Stimulated activated CD8-positive, alpha-beta memory T cell treated with anti-CD3 and anti-CD28 coated beads, Interleukin-15, amount 100 ng/mL, for 48 hours (primary cell): ENCODE results near the gene RASAL1.
A peak's percentile ranks its signal among the peaks of the same experiment; 100 is the strongest.

Source experiments
- DNase-seq, 2 donors: peaks; one replicate each; pipeline ENCODE4 v3.0.0-alpha.2; 2020; ENCODE audit warnings: low read depth in 2 of 2

The RASAL1 gene, protein sequence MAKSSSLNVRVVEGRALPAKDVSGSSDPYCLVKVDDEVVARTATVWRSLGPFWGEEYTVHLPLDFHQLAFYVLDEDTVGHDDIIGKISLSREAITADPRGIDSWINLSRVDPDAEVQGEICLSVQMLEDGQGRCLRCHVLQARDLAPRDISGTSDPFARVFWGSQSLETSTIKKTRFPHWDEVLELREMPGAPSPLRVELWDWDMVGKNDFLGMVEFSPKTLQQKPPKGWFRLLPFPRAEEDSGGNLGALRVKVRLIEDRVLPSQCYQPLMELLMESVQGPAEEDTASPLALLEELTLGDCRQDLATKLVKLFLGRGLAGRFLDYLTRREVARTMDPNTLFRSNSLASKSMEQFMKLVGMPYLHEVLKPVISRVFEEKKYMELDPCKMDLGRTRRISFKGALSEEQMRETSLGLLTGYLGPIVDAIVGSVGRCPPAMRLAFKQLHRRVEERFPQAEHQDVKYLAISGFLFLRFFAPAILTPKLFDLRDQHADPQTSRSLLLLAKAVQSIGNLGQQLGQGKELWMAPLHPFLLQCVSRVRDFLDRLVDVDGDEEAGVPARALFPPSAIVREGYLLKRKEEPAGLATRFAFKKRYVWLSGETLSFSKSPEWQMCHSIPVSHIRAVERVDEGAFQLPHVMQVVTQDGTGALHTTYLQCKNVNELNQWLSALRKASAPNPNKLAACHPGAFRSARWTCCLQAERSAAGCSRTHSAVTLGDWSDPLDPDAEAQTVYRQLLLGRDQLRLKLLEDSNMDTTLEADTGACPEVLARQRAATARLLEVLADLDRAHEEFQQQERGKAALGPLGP

GRCh38 chr12:113135178-113136127 lies at the start of gene RASAL1:
RASAL1 (minus strand) TSS chr12:113135761; CDS start chr12:113135462, 299 bp downstream.
- peak; percentile 73 to 81 for DNase-seq

GRCh38 chr12:113184900-113185179 lies 49.3 kb upstream of the RASAL1 start:
- DNase-seq = peak; percentile 77 to 82

GRCh38 chr12:113184098-113184899 lies 48.7 kb upstream of the RASAL1 start:
- DNase-seq = no peak

GRCh38 chr12:113183030-113183589 lies 47.5 kb upstream of the RASAL1 start:
- no peak for DNase-seq

GRCh38 chr12:113181975-113182374 lies 46.4 kb upstream of the RASAL1 start:
- no peak for DNase-seq

DNA sequence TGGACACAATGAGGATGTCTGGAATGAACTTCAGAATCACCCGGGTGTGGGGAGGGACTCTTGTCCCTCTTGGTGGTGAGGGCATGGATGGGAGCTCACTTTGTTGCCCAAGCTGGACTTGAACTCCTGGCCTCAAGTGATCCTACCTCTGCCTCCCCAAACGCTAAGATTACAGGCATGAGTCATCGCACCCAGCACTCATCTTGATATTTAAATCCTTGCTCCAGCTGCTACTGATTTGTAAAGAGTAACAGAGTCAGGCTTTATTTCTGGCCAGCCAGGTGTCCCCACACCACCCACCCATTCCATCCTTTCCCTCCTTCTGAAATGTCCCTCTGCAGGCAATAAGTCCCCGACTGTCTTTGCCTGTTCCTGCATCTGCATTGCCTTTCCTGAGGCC lies 44.8 kb upstream of the RASAL1 start:
- DNase-seq = no peak

DNA sequence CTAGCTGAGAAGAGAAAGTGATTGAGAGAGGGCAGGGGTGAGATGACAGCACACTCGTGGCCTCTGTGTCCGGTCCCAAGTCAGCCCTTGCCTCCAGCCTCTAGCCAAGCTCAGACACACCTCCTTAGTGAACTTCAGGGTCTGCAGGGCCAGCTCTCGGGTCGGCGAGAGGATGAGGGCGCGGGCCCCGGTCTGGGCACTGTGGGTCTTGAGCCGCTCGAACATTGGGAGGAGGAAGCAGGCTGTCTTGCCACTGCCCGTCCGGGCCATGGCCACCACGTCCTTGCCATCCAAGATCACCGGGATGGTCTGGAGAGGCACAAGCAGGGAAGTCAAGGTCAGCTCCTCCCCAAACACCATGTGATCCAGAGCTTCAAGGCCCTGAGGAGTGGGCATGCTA lies 43.5 kb upstream of the RASAL1 start:
- DNase-seq = no peak

DNA sequence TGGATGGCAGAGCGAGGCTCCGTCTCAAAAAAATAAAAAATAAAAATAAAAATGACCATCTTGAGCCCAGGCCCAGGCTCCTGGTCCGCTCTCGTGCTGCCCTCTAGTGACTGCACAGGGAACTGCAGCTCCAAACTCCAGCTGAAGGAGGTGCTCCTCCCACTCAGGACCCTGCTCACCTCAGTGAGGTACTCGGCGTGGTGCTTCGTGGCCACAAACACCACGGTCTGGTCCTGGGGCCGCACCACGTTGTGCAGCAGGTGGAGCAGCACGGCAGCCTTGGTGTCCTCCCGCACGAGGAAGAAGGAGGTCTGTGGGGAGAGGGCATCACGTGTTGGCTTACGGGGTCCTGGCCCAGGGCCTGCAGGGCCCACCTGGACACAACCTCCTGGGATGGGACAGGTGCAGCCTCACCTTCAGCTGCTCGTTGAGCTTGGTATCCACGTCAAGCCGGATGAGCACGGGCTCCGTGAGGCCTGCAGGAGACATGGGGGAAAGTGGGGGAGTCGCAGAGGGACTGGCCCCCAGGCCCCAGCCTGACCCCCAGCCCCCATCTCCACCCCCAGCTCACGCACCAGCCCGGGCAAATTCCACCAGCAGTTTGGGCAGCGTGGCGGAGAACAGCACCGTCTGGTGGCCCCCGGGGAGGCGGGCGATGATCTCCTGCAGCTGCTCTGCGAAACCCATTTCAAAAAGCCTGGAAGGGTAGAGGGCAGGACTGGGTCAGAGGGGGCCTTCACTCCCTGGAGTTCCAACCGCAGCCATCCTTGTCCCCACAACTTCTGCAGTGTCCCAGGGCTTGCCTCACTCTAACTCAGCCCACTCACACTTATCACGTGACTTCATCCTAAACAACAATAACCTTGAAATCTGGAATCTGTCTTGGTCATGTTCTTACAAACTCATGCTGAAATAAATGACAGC lies 39.2 kb upstream of the RASAL1 start:
- peak; percentile 45 to 60 for DNase-seq

- no peak for DNase-seq
These were observed 37.6 kb upstream of the RASAL1 start for GRCh38 chr12:113173081-113173698.

DNA sequence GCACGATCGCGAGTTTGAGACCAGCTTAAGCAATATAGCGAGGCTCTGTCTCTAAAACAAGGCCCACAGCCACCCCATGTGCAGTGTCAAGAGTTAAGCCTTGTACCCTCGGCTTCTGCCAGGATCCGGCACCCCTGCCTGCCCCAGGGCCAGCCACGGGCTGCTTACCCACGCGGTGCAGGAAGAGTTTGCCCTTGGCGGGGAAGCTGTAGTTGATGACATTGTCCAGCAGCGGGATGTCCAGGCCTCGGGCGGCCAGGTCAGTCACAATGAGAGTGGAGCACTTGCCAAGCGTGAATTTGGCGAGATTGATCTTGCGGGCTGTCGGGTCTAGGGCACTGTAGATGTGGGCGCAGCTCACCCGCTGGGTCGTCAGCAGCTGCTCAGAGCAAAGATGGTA lies 36.6 kb upstream of the RASAL1 start:
- no peak for DNase-seq

GRCh38 chr12:113171543-113171942 lies 36.0 kb upstream of the RASAL1 start:
- no peak for DNase-seq

GRCh38 chr12:113170926-113171325 lies 35.4 kb upstream of the RASAL1 start:
- DNase-seq = no peak

GRCh38 chr12:113170457-113170856 lies 34.9 kb upstream of the RASAL1 start:
- no peak for DNase-seq

DNA sequence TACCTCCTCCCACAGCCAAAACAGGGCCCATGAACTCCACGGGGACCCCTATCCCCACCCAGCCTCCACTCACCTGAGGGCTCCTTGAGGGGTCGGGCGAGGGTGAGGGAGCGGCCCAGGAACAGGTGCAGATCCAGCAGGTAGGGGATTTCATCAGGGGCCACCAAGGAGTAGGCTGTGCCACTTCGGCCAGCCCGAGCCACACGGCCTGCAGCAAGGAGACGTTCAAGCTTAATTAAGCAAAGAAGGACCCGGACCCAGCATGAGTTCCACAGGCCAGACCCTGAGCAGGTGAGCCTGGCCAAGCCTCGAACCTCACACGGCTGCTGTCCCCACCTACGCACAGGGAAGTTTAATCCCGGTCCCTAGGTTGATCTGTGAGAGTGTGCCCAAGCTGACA lies 34.1 kb upstream of the RASAL1 start:
- DNase-seq = no peak

DNA sequence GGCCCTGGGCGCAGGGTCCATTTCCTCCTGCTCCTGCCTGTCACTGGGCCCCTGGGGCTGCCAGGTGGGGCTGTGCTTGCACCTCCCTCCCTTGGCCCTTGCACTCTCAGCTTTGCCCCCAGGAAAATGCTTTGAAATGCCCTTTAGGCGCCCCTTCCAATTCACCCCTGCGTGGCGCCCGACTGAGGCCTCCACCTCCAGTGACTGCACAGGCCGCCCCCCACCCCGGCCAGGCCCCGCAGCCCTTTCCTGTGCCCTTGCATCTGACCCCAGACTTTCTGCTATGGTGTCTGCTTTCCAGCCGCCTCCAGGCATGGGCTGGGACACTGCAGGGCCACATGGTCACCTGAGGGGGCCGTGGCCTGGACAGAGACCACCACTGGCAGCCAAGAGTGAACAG lies 32.3 kb upstream of the RASAL1 start:
- no peak for DNase-seq

GRCh38 chr12:113165521-113166450 lies 30.2 kb upstream of the RASAL1 start:
- no peak for DNase-seq

DNA sequence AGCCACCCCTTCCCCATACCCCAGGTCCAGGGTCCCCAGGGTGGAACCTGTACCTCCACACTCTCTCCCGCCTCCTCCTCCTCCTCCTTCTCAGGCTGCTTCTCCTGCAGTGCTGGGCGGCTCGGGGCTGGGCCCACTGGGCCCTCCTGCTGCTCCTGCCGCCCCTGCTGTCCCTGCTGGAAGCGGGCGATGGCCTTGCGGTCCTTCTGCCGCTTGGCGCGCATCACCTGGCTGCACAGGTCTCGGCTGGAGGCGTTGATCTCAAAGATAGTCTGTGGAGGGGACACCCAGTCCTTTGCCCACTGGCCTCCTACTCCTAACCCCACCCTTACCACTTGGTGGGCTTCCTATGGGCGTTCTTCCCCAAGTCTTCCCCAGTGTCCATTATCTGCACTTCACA lies 28.5 kb upstream of the RASAL1 start:
- no peak for DNase-seq

DNA sequence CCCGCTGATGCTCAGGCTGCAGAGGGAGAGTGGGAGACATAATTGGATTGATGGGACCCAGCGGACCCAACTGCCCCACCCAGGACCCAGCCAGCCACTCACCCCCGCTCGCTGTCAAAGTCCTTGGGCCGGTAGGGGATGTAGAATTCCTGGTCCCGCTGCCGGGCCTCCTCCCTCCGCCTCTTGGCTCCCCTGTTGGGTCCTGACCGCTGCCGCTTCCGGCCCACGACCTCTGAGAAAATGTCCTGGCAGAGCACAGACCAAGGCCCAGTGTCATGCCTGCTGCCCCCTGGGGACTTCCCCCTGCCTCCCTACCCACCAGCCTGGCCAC lies 27.4 kb upstream of the RASAL1 start:
- no peak for DNase-seq
